ENCODE data around the gene HPSE.
"Not testable (repeated sequence)": the region's sequence is repeated elsewhere in the genome, so short reads cannot be mapped to it uniquely, and the experiment has no call there.

The HPSE gene

DNA sequence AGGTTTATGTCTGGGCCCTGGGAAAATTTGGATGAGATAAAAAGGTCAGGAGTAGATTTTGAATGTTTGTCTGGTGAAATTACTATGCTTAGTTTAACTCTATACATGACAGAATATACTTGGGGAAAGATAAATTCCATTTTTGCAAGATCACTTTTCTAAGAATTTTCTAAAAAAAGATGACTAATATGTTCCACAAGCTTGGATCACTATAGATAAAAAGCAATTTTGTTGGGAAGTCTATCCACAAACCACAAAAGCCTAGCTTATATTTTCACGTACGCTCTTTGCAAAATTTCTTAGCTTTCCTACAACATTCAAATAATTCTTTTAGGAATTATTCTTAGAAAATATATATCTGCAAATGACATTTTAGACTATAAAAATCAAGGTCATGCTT, 29.5 kb downstream of the HPSE start:
- H3K27me3 ChIP-seq, result peaks cover 3% of the 10 kb centered on the region
- no peak overlapping the region for H3K4me3 ChIP-seq (ENCODE audit: low read depth, low read length)
- H3K9me3 ChIP-seq, result no peaks in the 10 kb centered on the region
- DNase-seq, result no peak
- H3K36me3 ChIP-seq, result no peaks in the 10 kb centered on the region
- TF ChIP-seq, protein P1, sequence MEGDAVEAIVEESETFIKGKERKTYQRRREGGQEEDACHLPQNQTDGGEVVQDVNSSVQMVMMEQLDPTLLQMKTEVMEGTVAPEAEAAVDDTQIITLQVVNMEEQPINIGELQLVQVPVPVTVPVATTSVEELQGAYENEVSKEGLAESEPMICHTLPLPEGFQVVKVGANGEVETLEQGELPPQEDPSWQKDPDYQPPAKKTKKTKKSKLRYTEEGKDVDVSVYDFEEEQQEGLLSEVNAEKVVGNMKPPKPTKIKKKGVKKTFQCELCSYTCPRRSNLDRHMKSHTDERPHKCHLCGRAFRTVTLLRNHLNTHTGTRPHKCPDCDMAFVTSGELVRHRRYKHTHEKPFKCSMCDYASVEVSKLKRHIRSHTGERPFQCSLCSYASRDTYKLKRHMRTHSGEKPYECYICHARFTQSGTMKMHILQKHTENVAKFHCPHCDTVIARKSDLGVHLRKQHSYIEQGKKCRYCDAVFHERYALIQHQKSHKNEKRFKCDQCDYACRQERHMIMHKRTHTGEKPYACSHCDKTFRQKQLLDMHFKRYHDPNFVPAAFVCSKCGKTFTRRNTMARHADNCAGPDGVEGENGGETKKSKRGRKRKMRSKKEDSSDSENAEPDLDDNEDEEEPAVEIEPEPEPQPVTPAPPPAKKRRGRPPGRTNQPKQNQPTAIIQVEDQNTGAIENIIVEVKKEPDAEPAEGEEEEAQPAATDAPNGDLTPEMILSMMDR (IDR thresholded peaks at IDR 0.05; ENCODE audit: low read depth, low read length), result no peak
- no peaks in the 10 kb centered on the region for H3K4me1 ChIP-seq

DNA sequence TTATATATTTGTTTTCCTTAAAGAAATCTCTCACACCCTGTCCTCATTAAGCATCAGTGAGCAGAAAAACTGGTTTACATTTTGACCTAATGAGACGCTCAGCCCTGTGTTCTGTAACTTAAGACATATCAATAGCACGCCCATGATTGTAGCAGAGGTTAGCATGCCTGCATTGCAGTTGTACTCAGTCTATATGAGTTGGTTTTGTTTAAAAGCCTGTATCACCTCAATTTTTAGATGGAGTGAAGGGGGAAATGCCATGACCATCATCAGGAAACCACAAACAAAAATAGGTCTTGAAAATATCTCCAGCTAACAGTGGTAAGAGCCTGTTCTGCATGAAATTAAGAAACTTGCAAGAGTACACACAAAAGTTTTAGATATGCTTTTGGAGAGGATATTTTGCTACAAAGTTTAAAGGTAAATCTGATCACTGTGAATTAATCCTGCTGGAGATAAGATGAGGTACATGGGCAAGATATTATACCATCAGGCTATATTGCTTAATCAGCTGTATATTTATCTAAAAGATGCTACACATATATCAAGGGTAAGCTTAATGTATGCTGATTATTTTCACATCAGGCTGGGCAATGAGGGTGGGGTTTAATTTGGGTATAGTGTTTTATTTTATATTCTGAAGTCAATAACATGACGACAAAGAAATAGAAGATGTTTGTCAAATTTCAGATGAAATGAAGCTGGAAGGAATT, 36.9 kb downstream of the HPSE start:
- H3K4me3 ChIP-seq (ENCODE audit: low read depth, low read length), result no peak overlapping the region
- TF ChIP-seq, protein P1 (IDR thresholded peaks at IDR 0.05; ENCODE audit: low read depth, low read length), result no peak
- DNase-seq, result no peak
- H3K27me3 ChIP-seq, result peaks cover 4% of the 10 kb centered on the region; the same call in 1 of the 2 replicates
- H3K9me3 ChIP-seq, result no peaks in the 10 kb centered on the region
- H3K36me3 ChIP-seq, result no peaks in the 10 kb centered on the region
- H3K4me1 ChIP-seq, result no peaks in the 10 kb centered on the region

DNA sequence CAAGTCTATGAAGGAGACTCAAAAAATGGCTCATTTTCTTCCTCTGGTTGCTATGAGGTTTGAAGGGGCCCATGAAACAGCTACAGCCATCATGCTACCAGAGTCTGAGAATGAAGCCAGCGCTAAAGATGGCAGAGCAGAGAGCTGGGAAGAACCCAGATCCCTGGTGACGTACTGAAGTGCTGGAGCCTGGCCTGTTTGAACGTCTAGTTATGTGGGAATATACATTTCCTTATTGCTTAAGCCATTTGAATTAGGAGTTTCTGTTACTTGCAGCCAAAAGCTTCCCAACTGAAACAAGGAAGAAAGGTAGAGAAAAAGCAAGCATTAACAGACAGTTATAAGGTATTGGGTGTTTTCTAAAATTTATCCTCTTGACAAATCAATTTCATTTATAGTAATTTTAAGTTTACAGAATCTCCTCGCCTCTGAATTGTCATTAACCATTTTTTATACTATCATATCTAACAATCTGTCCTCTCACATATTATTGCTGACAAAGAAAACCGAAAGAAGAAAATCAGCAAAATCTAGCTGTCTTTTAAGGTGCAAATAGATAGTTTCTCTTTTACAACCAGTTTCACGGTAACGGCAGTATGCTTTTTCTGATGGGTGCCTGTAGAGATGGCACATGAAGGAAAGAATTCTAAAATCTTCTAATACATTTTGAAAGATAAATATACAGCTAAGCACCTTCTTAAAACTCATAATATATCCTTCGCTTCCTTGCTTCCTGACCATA, 41.2 kb downstream of the HPSE start:
- Histone ChIP-seq H3K36me3 (no peaks in the 10 kb centered on the region), H3K27me3 (no peaks in the 10 kb centered on the region), H3K9me3 (no peaks in the 10 kb centered on the region), H3K4me3 (ENCODE audit: low read depth, low read length) (no peak overlapping the region), H3K4me1 (no peaks in the 10 kb centered on the region)
- no peak for DNase-seq
- TF ChIP-seq, protein P1 (IDR thresholded peaks at IDR 0.05; ENCODE audit: low read depth, low read length), result no peak

DNA sequence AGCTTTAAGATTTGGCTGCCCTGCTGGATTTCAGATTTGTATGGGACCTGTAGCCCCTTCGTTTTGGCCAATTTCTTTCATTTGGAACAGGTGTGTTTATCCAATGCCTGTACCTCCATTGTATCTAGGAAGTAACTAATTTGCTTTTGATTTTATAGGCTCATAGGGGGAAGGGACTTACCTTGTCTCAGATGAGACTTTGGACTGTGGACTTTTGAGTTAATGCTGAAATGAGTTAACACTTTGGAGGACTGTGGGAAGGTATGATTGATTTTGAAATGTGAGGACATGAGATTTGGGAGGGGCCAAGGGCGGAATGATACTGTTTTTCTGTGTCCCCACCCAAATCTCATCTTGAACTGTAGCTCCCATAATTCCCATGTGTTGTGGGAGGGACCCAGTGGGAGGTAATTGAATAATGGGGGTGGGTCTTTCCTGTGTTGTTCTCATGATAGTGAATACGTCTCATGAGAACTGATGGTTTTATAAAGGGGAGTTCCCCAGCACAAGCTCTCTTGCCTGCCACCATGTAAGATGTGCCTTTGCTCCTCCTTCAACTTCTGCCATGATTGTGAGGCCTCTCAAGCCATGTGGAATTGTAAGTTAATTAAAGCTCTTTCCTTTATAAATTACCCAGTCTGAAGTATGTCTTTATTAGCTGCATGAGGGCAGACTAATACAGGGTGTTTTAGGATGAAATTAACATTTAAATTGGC, 44.4 kb downstream of the HPSE start:
- H3K4me1 ChIP-seq, H3K27me3 ChIP-seq: not testable (repeated sequence)

DNA sequence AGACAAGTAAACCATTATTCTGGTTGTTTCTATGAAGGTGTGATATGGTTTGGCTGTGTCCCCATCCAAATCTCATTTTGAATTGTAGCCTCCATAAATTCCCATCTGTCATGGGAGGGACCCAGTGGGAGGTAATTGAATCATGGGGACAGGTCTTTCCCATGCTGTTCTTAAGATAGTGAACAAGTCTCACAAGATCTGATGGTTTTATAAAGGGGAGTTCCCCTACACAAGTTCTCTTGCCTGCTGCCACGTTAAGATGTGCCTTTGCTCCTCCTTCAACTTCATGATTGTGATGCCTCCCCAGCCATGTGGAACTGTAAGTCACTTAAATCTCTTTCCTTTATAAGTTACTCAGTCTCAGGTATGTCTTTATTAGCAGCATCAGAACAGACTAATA, 46.3 kb downstream of the HPSE start:
- H3K4me1 ChIP-seq; DNase-seq; H3K36me3 ChIP-seq; H3K9me3 ChIP-seq; H3K4me3 ChIP-seq (ENCODE audit: low read depth, low read length); H3K27me3 ChIP-seq: not testable (repeated sequence)

More for the DNA sequence above, 44.4 kb downstream of the HPSE start:
- not testable (repeated sequence) for H3K36me3 ChIP-seq; DNase-seq; H3K9me3 ChIP-seq; H3K4me3 ChIP-seq (ENCODE audit: low read depth, low read length)

DNA sequence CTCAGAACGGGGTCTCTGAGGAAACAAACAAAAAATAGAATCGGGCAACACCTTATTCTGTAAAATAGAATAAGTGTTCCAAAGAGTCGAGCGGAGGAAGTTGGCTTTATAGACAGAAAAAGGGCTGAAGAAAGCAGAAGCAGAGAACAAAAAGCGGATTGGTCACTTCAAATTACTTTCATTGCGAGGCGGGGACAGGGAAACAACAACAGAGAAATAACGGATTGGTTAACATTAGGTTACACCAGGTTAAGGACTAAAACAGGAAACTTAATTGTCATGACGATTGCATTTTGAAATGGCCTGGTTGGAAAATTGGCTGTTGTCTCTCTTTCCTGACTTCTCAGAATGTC, 49.6 kb downstream of the HPSE start:
- H3K27me3 ChIP-seq, result no peaks in the 10 kb centered on the region
- H3K36me3 ChIP-seq, result no peaks in the 10 kb centered on the region
- H3K4me1 ChIP-seq, result peaks cover 4% of the 10 kb centered on the region; the same call in 1 of the 2 replicates
- TF ChIP-seq, protein P1 (IDR thresholded peaks at IDR 0.05; ENCODE audit: low read depth, low read length), result no peak
- no peaks in the 10 kb centered on the region for H3K9me3 ChIP-seq
- H3K4me3 ChIP-seq (ENCODE audit: low read depth, low read length), result peak overlapping the region; percentile 78
- no peak for DNase-seq

Measured in BE2C (cell line).